MM.1S (cell line): ENCODE measurements around the gene PIEZO2.

Experiments used
- DNase-seq: peaks from one replicate; pipeline ENCODE4 v3.0.0-alpha.2; 2015
- H2AFZ ChIP-seq: fragments of 300-600 bp; sonication (generic); 2 replicates; pipeline ENCODE4 v1.6.0; 2016; ENCODE audit warnings: antibody characterized with exemption, low read length
- H3F3A ChIP-seq: fragments of 300-600 bp; sonication (generic); 2 replicates; pipeline ENCODE4 v1.6.1; 2016; ENCODE audit warnings: mild to moderate bottlenecking, antibody characterized with exemption, low read length, moderate library complexity, mixed read lengths; ENCODE audit not compliant: insufficient read depth
- H3K27ac ChIP-seq: fragments of 300-600 bp; sonication (generic); 2 replicates; pipeline ENCODE4 v1.5.1; 2016; ENCODE audit warnings: mild to moderate bottlenecking, low read length
- H3K27me3 ChIP-seq: fragments of 300-600 bp; sonication (generic); replicated peaks from 2 replicates; pipeline ENCODE4 v1.6.0; 2016; ENCODE audit warnings: low read length; ENCODE audit not compliant: insufficient read depth
- H3K36me3 ChIP-seq: fragments of 300-600 bp; sonication (generic); replicated peaks from 2 replicates; pipeline ENCODE4 v1.6.1; 2016; ENCODE audit warnings: mild to moderate bottlenecking, low read length, mixed read lengths; ENCODE audit not compliant: insufficient read depth
- H3K4me1 ChIP-seq: fragments of 300-600 bp; sonication (generic); 2 replicates; pipeline ENCODE4 v1.6.1; 2016; ENCODE audit warnings: low read length, mixed read lengths
- H3K4me2 ChIP-seq: fragments of 300-600 bp; sonication (generic); 2 replicates; pipeline ENCODE4 v1.6.0; 2016; ENCODE audit warnings: low read depth, low read length
- H3K4me3 ChIP-seq: fragments of 300-600 bp; sonication (generic); 2 replicates; pipeline ENCODE4 v1.5.1; 2016; ENCODE audit warnings: low read length, mixed read lengths
- H3K79me2 ChIP-seq: fragments of 300-600 bp; sonication (generic); 2 replicates; pipeline ENCODE4 v1.6.1; 2016; ENCODE audit warnings: mixed run types, low read length, mixed read lengths
- H3K9ac ChIP-seq: fragments of 300-600 bp; sonication (generic); 2 replicates; pipeline ENCODE4 v1.6.1; 2016; ENCODE audit warnings: low read length, mixed read lengths
- H3K9me2 ChIP-seq: fragments of 300-600 bp; sonication (generic); replicated peaks from 2 replicates; pipeline ENCODE4 v1.6.1; 2016; ENCODE audit warnings: mild to moderate bottlenecking, low read length, mixed read lengths; ENCODE audit not compliant: insufficient read depth
- H3K9me3 ChIP-seq: fragments of 300-600 bp; sonication (generic); replicated peaks from 2 replicates; pipeline ENCODE4 v1.6.1; 2016; ENCODE audit warnings: mild to moderate bottlenecking, low read length, mixed read lengths; ENCODE audit not compliant: insufficient read depth
- H4K20me1 ChIP-seq: fragments of 300-600 bp; sonication (generic); 2 replicates; pipeline ENCODE4 v1.6.1; 2016; ENCODE audit warnings: mild to moderate bottlenecking, low read length, moderate library complexity, mixed read lengths; ENCODE audit not compliant: insufficient read depth
- EZH2 ChIP-seq: fragments of 300-600 bp; sonication (generic); optimal IDR thresholded peaks from 2 replicates; pipeline ENCODE3; 2017; ENCODE audit warnings: low read depth, mild to moderate bottlenecking, antibody characterized with exemption, low read length, mixed read lengths
- EZH2phosphoT487 ChIP-seq: fragments of 300-600 bp; sonication (generic); IDR thresholded peaks from 2 replicates; pipeline ENCODE4 v1.6.1; 2018; ENCODE audit warnings: antibody characterized with exemption, low read length
- TF ChIP-seq, protein P1 (sequence below): fragments of 300-600 bp; sonication (generic); IDR thresholded peaks from 2 replicates; pipeline ENCODE4 v1.5.1; 2016; ENCODE audit warnings: antibody characterized with exemption, low read length, mixed read lengths

Gene PIEZO2

DNA sequence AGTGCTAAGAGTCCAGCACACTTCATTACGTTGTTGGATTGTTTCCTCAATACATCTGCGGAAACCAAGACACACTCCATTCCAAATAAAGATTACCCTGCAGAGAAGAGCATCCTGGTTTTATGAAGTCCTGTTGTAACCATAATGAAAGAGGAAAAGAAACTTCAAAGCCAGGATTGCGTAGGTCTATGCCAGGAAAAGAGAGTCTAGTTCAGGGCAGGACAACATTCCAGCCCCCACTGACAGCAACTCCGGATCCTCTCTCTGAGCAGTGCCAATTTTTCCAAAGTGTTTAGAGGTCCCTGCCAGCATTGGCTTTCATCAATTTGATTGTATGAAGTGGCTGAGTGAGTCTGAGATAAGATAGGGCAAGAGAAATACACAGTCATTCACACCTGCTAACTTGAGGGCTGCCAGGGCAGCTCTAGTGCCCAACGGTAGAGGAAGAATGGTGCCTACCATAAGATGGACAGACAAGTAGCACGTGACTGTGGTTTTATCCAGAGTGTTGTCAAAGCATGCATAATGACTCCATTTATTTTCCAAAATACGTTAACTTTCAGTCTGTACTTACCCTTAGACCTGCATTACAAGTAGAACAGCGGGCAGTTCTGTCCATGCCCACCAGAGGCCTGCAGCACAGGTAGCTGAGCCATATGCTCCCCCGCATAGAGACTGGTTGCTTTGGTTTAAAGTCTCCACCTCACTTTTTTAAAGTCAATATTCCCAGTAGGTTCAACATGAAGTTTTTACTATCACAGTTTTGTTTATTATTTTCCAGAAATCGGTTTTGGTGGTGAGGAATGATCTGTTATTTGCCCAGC lies 23.7 kb downstream of the PIEZO2 start:
- H3K9ac ChIP-seq, result no peak overlapping the region
- H3K27ac ChIP-seq, result no peak overlapping the region
- H3K4me2 ChIP-seq, result no peak overlapping the region
- H3K36me3 ChIP-seq, result no peaks in the 10 kb centered on the region
- DNase-seq, result no peak
- H4K20me1 ChIP-seq, result no peaks in the 10 kb centered on the region
- no peaks in the 10 kb centered on the region for H3K27me3 ChIP-seq
- no peaks in the 10 kb centered on the region for H3K79me2 ChIP-seq
- no peak overlapping the region for H3K4me3 ChIP-seq
- TF ChIP-seq EZH2phosphoT487 (no peak), EZH2 (no peak)
- TF ChIP-seq, protein P1, sequence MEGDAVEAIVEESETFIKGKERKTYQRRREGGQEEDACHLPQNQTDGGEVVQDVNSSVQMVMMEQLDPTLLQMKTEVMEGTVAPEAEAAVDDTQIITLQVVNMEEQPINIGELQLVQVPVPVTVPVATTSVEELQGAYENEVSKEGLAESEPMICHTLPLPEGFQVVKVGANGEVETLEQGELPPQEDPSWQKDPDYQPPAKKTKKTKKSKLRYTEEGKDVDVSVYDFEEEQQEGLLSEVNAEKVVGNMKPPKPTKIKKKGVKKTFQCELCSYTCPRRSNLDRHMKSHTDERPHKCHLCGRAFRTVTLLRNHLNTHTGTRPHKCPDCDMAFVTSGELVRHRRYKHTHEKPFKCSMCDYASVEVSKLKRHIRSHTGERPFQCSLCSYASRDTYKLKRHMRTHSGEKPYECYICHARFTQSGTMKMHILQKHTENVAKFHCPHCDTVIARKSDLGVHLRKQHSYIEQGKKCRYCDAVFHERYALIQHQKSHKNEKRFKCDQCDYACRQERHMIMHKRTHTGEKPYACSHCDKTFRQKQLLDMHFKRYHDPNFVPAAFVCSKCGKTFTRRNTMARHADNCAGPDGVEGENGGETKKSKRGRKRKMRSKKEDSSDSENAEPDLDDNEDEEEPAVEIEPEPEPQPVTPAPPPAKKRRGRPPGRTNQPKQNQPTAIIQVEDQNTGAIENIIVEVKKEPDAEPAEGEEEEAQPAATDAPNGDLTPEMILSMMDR, result no peak
- no peak overlapping the region for H2AFZ ChIP-seq
- no peaks in the 10 kb centered on the region for H3F3A ChIP-seq
- H3K9me3 ChIP-seq, result no peaks in the 10 kb centered on the region
- no peaks in the 10 kb centered on the region for H3K9me2 ChIP-seq
- H3K4me1 ChIP-seq, result no peaks in the 10 kb centered on the region

- TF ChIP-seq EZH2, result no peak
- TF ChIP-seq EZH2phosphoT487, result no peak
- TF ChIP-seq, protein P1, result no peak
- H4K20me1 ChIP-seq, result no peaks in the 10 kb centered on the region
- no peaks in the 10 kb centered on the region for H3K27me3 ChIP-seq
Observed at GRCh38 chr18:11124054-11124453, 25.3 kb downstream of the PIEZO2 start.

DNA sequence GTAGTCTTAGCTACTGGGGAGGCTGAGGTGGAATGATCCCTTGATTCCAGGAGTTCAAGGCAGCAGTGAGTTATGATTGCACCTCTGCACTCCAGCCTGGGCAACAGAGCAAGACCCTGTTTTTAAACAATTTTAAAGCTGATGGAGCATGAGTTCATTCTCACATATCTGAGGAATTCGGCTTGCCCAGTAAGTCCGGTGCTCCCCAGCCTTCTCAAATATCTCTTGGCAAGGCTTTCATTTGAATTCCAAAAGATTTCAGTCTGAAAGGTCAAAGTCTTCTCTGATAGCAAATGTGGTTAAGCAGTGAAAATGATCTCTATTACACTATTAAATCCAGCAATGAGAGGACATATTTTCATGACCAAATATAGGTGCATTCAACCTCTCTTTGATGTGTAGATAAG lies 27.9 kb downstream of the PIEZO2 start:
- Histone ChIP-seq H3K4me1 (no peaks in the 10 kb centered on the region), H3K9ac (no peak overlapping the region), H3K36me3 (no peaks in the 10 kb centered on the region), H3F3A (no peaks in the 10 kb centered on the region), H4K20me1 (no peaks in the 10 kb centered on the region), H3K4me3 (no peak overlapping the region), H3K9me2 (no peaks in the 10 kb centered on the region), H3K4me2 (no peak overlapping the region), H3K27me3 (no peaks in the 10 kb centered on the region), H3K9me3 (no peaks in the 10 kb centered on the region), H3K79me2 (no peaks in the 10 kb centered on the region), H3K27ac (no peak overlapping the region), H2AFZ (no peak overlapping the region)
- no peak for TF ChIP-seq EZH2phosphoT487
- TF ChIP-seq EZH2, result no peak
- TF ChIP-seq, protein P1, result no peak
- no peak for DNase-seq

More at GRCh38 chr18:11124054-11124453, 25.3 kb downstream of the PIEZO2 start:
- Histone ChIP-seq H3K27ac (no peak overlapping the region), H2AFZ (no peak overlapping the region), H3K4me2 (no peak overlapping the region), H3K4me1 (no peaks in the 10 kb centered on the region), H3K36me3 (no peaks in the 10 kb centered on the region), H3K9me2 (no peaks in the 10 kb centered on the region), H3F3A (no peaks in the 10 kb centered on the region), H3K9ac (no peak overlapping the region), H3K4me3 (no peak overlapping the region), H3K79me2 (no peaks in the 10 kb centered on the region), H3K9me3 (no peaks in the 10 kb centered on the region)
- no peak for DNase-seq
